Esophagus (tissue), 2 donors: ENCODE measurements around the gene DNAJC28. TPM values are rescaled to one million over a fixed set of nuclear protein-coding genes. Genes with fewer than 3 reads are reported as not detected.
"Not testable (repeated sequence)": the region's sequence is repeated elsewhere in the genome, so short reads cannot be mapped to it uniquely, and the experiment has no call there.

Source experiments
- H3K27ac ChIP-seq, 2 donors: one replicate each; pipeline ENCODE4 v1.5.1; 2013; ENCODE audit warnings: low read depth in 2 of 2, mild to moderate bottlenecking in 2 of 2, inconsistent platforms in 1 of 2, low read length in 1 of 2, moderate library complexity in 1 of 2
- H3K27me3 ChIP-seq, 2 donors: one replicate each; pipeline ENCODE4 v1.6.1; 2013; ENCODE audit warnings: low read length in 2 of 2, control low read depth in 1 of 2, mild to moderate bottlenecking in 1 of 2; ENCODE audit not compliant: insufficient read depth in 2 of 2, control insufficient read depth in 1 of 2
- H3K36me3 ChIP-seq, 2 donors: one replicate each; pipeline ENCODE4 v1.6.1; 2013; ENCODE audit warnings: low read length in 1 of 2; ENCODE audit not compliant: control insufficient read depth in 2 of 2, insufficient read depth in 2 of 2
- H3K4me1 ChIP-seq, 2 donors: one replicate each; pipeline ENCODE4 v1.6.1; 2013; ENCODE audit warnings: low read length in 1 of 2; ENCODE audit not compliant: control insufficient read depth in 2 of 2, insufficient read depth in 2 of 2
- H3K4me3 ChIP-seq, 2 donors: one replicate each; pipeline ENCODE4 v1.5.1; 2013; ENCODE audit warnings: low read length in 2 of 2, mild to moderate bottlenecking in 2 of 2, low read depth in 1 of 2, moderate library complexity in 1 of 2
- H3K9me3 ChIP-seq, 2 donors: one replicate each; pipeline ENCODE4 v1.6.1; 2013; ENCODE audit warnings: mild to moderate bottlenecking in 2 of 2, low read depth in 1 of 2, low read length in 1 of 2, moderate library complexity in 1 of 2; ENCODE audit not compliant: control insufficient read depth in 2 of 2, insufficient read depth in 1 of 2
- WGBS, 2 donors: extraction: QIAGEN DNeasy Blood & Tissue Kit; methylation state at CpG; one replicate each; pipeline ENCODE4 v1.1.7; 2013; 5-methylcytosine and 5-hydroxymethylcytosine counted together
- polyA plus RNA-seq, 2 donors: library from polyadenylated mRNA; stranded (reverse); fragments of 200-250 nt; gene quantifications; one replicate each; pipeline ENCODE4 v1.2.3, GENCODE V29; 2013
- donor health status: healthy with polysubstance abuse.
- donor health status: Bipolar disorder and iron deficiency.

The DNAJC28 gene
- polyA plus RNA-seq, 2 donors, result 1.2 to 1.4 TPM

- 96 to 97% methylated on average over 3 of the region's 3 CpGs for WGBS, 2 donors
- no peak overlapping the region for H3K4me3 ChIP-seq
- H3K9me3 ChIP-seq, result no peaks in the 10 kb centered on the region
- no peak overlapping the region for H3K27ac ChIP-seq
- H3K27me3 ChIP-seq, result no peaks in the 10 kb centered on the region
- H3K36me3 ChIP-seq, result no peaks in the 10 kb centered on the region
- H3K4me1 ChIP-seq, result peaks cover 2 to 3% of the 10 kb centered on the region in 2 donors
Observed at GRCh38 chr21:33473344-33473743, 18.2 kb downstream of the DNAJC28 start.

GRCh38 chr21:33470701-33471100 is 20.8 kb downstream of the DNAJC28 start:
- H3K36me3 ChIP-seq, result no peaks in the 10 kb centered on the region
- no peak overlapping the region for H3K4me3 ChIP-seq
- H3K4me1 ChIP-seq, result peaks cover 0 to 3% of the 10 kb centered on the region in 2 donors
- H3K27ac ChIP-seq, result no peak overlapping the region
- no peaks in the 10 kb centered on the region for H3K27me3 ChIP-seq
- WGBS, 2 donors, result 95 to 98% methylated on average over 2 of the region's 2 CpGs
- H3K9me3 ChIP-seq, result no peaks in the 10 kb centered on the region

GRCh38 chr21:33469183-33469582 is 22.3 kb downstream of the DNAJC28 start:
- not testable (repeated sequence) for H3K4me3 ChIP-seq, H3K27ac ChIP-seq, H3K9me3 ChIP-seq, H3K36me3 ChIP-seq, H3K27me3 ChIP-seq, H3K4me1 ChIP-seq
- 85 to 91% methylated on average over 4 of the region's 4 CpGs for WGBS, 2 donors

- H3K36me3 ChIP-seq, result peaks cover 0 to 2% of the 10 kb centered on the region in 2 donors
- WGBS, 2 donors, result 85 to 94% methylated on average over 5 of the region's 5 CpGs
Observed at GRCh38 chr21:33461538-33462250, 29.8 kb downstream of the DNAJC28 start.

GRCh38 chr21:33458861-33459260 is 32.7 kb downstream of the DNAJC28 start:
- Histone ChIP-seq H3K36me3 (peaks cover 0 to 2% of the 10 kb centered on the region in 2 donors), H3K27me3 (no peaks in the 10 kb centered on the region), H3K4me3 (no peak overlapping the region), H3K9me3 (no peaks in the 10 kb centered on the region), H3K4me1 (no peaks in the 10 kb centered on the region), H3K27ac (no peak overlapping the region)
- 92 to 96% methylated on average over 3 of the region's 3 CpGs for WGBS, 2 donors

More at GRCh38 chr21:33461538-33462250, 29.8 kb downstream of the DNAJC28 start:
- no peak overlapping the region for H3K27ac ChIP-seq
- H3K4me1 ChIP-seq, result no peaks in the 10 kb centered on the region
- H3K9me3 ChIP-seq, result no peaks in the 10 kb centered on the region
- no peak overlapping the region for H3K4me3 ChIP-seq
- no peaks in the 10 kb centered on the region for H3K27me3 ChIP-seq

GRCh38 chr21:33455686-33456446 is 35.6 kb downstream of the DNAJC28 start:
- H3K4me3 ChIP-seq, result no peak overlapping the region
- no peak overlapping the region for H3K27ac ChIP-seq
- H3K36me3 ChIP-seq, result peaks cover 0 to 3% of the 10 kb centered on the region in 2 donors
- no peaks in the 10 kb centered on the region for H3K4me1 ChIP-seq
- H3K27me3 ChIP-seq, result no peaks in the 10 kb centered on the region
- WGBS, 2 donors, result 81 to 86% methylated on average over 6 of the region's 6 CpGs
- no peaks in the 10 kb centered on the region for H3K9me3 ChIP-seq

- no peaks in the 10 kb centered on the region for H3K27me3 ChIP-seq
- WGBS, 2 donors, result 87 to 91% methylated on average over 3 of the region's 3 CpGs
- H3K36me3 ChIP-seq, result peaks cover 0 to 3% of the 10 kb centered on the region in 2 donors
- no peak overlapping the region for H3K27ac ChIP-seq
- H3K4me3 ChIP-seq, result no peak overlapping the region
- H3K4me1 ChIP-seq, result no peaks in the 10 kb centered on the region
- no peaks in the 10 kb centered on the region for H3K9me3 ChIP-seq
Observed at GRCh38 chr21:33452362-33452761, 39.2 kb downstream of the DNAJC28 start.

- no peak overlapping the region for H3K4me3 ChIP-seq
Observed at GRCh38 chr21:33451634-33452071, 39.9 kb downstream of the DNAJC28 start.

GRCh38 chr21:33449616-33450015 is 41.9 kb downstream of the DNAJC28 start:
- Histone ChIP-seq H3K36me3 (peaks cover 0 to 3% of the 10 kb centered on the region in 2 donors), H3K4me1 (no peaks in the 10 kb centered on the region), H3K9me3 (no peaks in the 10 kb centered on the region), H3K27ac (no peak overlapping the region), H3K4me3 (no peak overlapping the region), H3K27me3 (no peaks in the 10 kb centered on the region)
- 88 to 93% methylated on average over 4 of the region's 4 CpGs for WGBS, 2 donors

More at GRCh38 chr21:33451634-33452071, 39.9 kb downstream of the DNAJC28 start:
- Histone ChIP-seq H3K4me1 (no peaks in the 10 kb centered on the region), H3K27me3 (no peaks in the 10 kb centered on the region), H3K9me3 (no peaks in the 10 kb centered on the region), H3K36me3 (peaks cover 0 to 3% of the 10 kb centered on the region in 2 donors), H3K27ac (no peak overlapping the region)
- 75 to 78% methylated on average over 1 of the region's 1 CpG for WGBS, 2 donors
